Measurements from ENCODE around the gene PRR7.

Gene PRR7

GRCh38 chr5:177442066-177442826 lies 4.4 kb upstream of the PRR7 start:
- H3K4me2 ChIP-seq (ENCODE audit: low read depth, low read length): no peak overlapping the region
- peaks cover 4% of the 10 kb centered on the region; the same call in 1 of the 2 replicates for H3K36me3 ChIP-seq (replicated peaks; ENCODE audit: insufficient read depth, low read length)
- H4K20me1 ChIP-seq (ENCODE audit: insufficient read depth, low read length): no peaks in the 10 kb centered on the region
- 0 out of 2 replicates have a peak, but pooled peaks cover 4% of the 10 kb centered on the region for H3K79me2 ChIP-seq (ENCODE audit: low read length)
- no peak overlapping the region for H3K4me3 ChIP-seq (ENCODE audit: low read length)
- H3K9ac ChIP-seq (ENCODE audit: low read length): no peak overlapping the region
- H3K9me3 ChIP-seq (replicated peaks; ENCODE audit: insufficient read depth, low read length): no peaks in the 10 kb centered on the region
- H3K27me3 ChIP-seq (replicated peaks; ENCODE audit: insufficient read depth, low read length): no peaks in the 10 kb centered on the region
- H3K4me1 ChIP-seq (ENCODE audit: low read length): peaks cover 36% of the 10 kb centered on the region
- no peak for TF ChIP-seq EZH2 (optimal IDR thresholded peaks at IDR 0.05; ENCODE audit: low read depth, low read length)
- peaks cover 36% of the 10 kb centered on the region for H3F3A ChIP-seq (ENCODE audit: insufficient read depth, low read length)
- no peak overlapping the region for H3K27ac ChIP-seq (ENCODE audit: low read length)
- no peak overlapping the region for H2AFZ ChIP-seq (ENCODE audit: low read length)
- H3K9me2 ChIP-seq (replicated peaks; ENCODE audit: insufficient read depth, low read length): no peaks in the 10 kb centered on the region
- DNase-seq: no peak

GRCh38 chr5:177443144-177443983 lies 3.2 kb upstream of the PRR7 start:
- H3K4me3 ChIP-seq (ENCODE audit: low read length): no peak overlapping the region
- no peak overlapping the region for H3K9ac ChIP-seq (ENCODE audit: low read length)
- H3K4me1 ChIP-seq (ENCODE audit: low read length): peaks cover 36% of the 10 kb centered on the region
- peak overlapping the region; percentile 59; the same call in 1 of the 2 replicates for H3K27ac ChIP-seq (ENCODE audit: low read length)
- H3K79me2 ChIP-seq (ENCODE audit: low read length): no peaks in the 10 kb centered on the region
- no peak overlapping the region for H3K4me2 ChIP-seq (ENCODE audit: low read depth, low read length)
- no peaks in the 10 kb centered on the region for H3K9me3 ChIP-seq (replicated peaks; ENCODE audit: insufficient read depth, low read length)
- H2AFZ ChIP-seq (ENCODE audit: low read length): no peak overlapping the region
- TF ChIP-seq CTCF (IDR thresholded peaks at IDR 0.05; ENCODE audit: low read length) (no peak), EZH2 (optimal IDR thresholded peaks at IDR 0.05; ENCODE audit: low read depth, low read length) (no peak), EZH2phosphoT487 (IDR thresholded peaks at IDR 0.05; ENCODE audit: low read length) (no peak)
- H4K20me1 ChIP-seq (ENCODE audit: insufficient read depth, low read length): no peaks in the 10 kb centered on the region
- H3K27me3 ChIP-seq (replicated peaks; ENCODE audit: insufficient read depth, low read length): no peaks in the 10 kb centered on the region
- H3K36me3 ChIP-seq (replicated peaks; ENCODE audit: insufficient read depth, low read length): no peaks in the 10 kb centered on the region
- no peaks in the 10 kb centered on the region for H3K9me2 ChIP-seq (replicated peaks; ENCODE audit: insufficient read depth, low read length)
- no peak for DNase-seq
- peaks cover 36% of the 10 kb centered on the region for H3F3A ChIP-seq (ENCODE audit: insufficient read depth, low read length)

- H3K36me3 ChIP-seq (replicated peaks; ENCODE audit: insufficient read depth, low read length): no peaks in the 10 kb centered on the region
- peaks cover 36% of the 10 kb centered on the region for H3K4me1 ChIP-seq (ENCODE audit: low read length)
- H3K27me3 ChIP-seq (replicated peaks; ENCODE audit: insufficient read depth, low read length): no peaks in the 10 kb centered on the region
- peak overlapping the region; percentile 83; the same call in 1 of the 2 replicates for H3K9ac ChIP-seq (ENCODE audit: low read length)
- no peak for TF ChIP-seq CTCF (IDR thresholded peaks at IDR 0.05; ENCODE audit: low read length)
- TF ChIP-seq EZH2 (optimal IDR thresholded peaks at IDR 0.05; ENCODE audit: low read depth, low read length): no peak
- no peak for TF ChIP-seq EZH2phosphoT487 (IDR thresholded peaks at IDR 0.05; ENCODE audit: low read length)
- DNase-seq: peak; percentile 32
- H4K20me1 ChIP-seq (ENCODE audit: insufficient read depth, low read length): no peaks in the 10 kb centered on the region
- H2AFZ ChIP-seq (ENCODE audit: low read length): no peak overlapping the region
- H3K27ac ChIP-seq (ENCODE audit: low read length): peak overlapping the region; percentile 59; the same call in 1 of the 2 replicates
- no peaks in the 10 kb centered on the region for H3K9me3 ChIP-seq (replicated peaks; ENCODE audit: insufficient read depth, low read length)
- peaks cover 36% of the 10 kb centered on the region for H3F3A ChIP-seq (ENCODE audit: insufficient read depth, low read length)
- no peak overlapping the region for H3K4me3 ChIP-seq (ENCODE audit: low read length)
- no peaks in the 10 kb centered on the region for H3K79me2 ChIP-seq (ENCODE audit: low read length)
- H3K4me2 ChIP-seq (ENCODE audit: low read depth, low read length): peak overlapping the region; percentile 99; the same call in 1 of the 2 replicates
- no peaks in the 10 kb centered on the region for H3K9me2 ChIP-seq (replicated peaks; ENCODE audit: insufficient read depth, low read length)
These were observed 2.2 kb upstream of the PRR7 start for GRCh38 chr5:177444106-177445051.

All from MM.1S (cell line).